Neural progenitor cell (in vitro differentiated cells): ENCODE measurements around the gene SCNN1B. TPM values are rescaled to one million over a fixed set of nuclear protein-coding genes. Genes with fewer than 3 reads are reported as not detected.

Source experiments
- DNase-seq: peaks from one replicate; pipeline ENCODE4 v3.0.0-alpha.2; 2016; ENCODE audit warnings: low spot score
- H2AFZ ChIP-seq: fragments of 200-600 bp; sonication (generic); replicated peaks from 2 replicates; pipeline ENCODE4 v1.6.1; 2016; ENCODE audit warnings: antibody characterized with exemption
- H3F3A ChIP-seq: fragments of 200-600 bp; sonication (generic); 2 replicates; pipeline ENCODE4 v1.6.1; 2016; ENCODE audit warnings: antibody characterized with exemption, low read depth
- H3K27ac ChIP-seq: fragments of 200-600 bp; sonication (generic); 2 replicates; pipeline ENCODE4 v1.5.1; 2016; ENCODE audit warnings: mild to moderate bottlenecking
- H3K27me3 ChIP-seq: fragments of 200-600 bp; sonication (generic); 2 replicates; pipeline ENCODE4 v1.6.1; 2016; ENCODE audit warnings: mild to moderate bottlenecking, moderate library complexity
- H3K36me3 ChIP-seq: fragments of 200-600 bp; sonication (generic); 2 replicates; pipeline ENCODE4 v1.5.1; 2016
- H3K4me1 ChIP-seq: fragments of 200-600 bp; sonication (generic); 2 replicates; pipeline ENCODE4 v1.6.1; 2016; ENCODE audit warnings: mixed run types
- H3K4me2 ChIP-seq: fragments of 200-600 bp; sonication (generic); 2 replicates; pipeline ENCODE4 v1.6.1; 2016
- H3K4me3 ChIP-seq: fragments of 200-600 bp; sonication (generic); 2 replicates; pipeline ENCODE4 v1.5.1; 2016
- H3K79me2 ChIP-seq: fragments of 200-600 bp; sonication (generic); 2 replicates; pipeline ENCODE4 v1.6.1; 2016; ENCODE audit warnings: low read depth
- H3K9ac ChIP-seq: fragments of 200-600 bp; sonication (generic); 2 replicates; pipeline ENCODE4 v1.6.1; 2016
- H3K9me3 ChIP-seq: fragments of 200-600 bp; sonication (generic); 2 replicates; pipeline ENCODE4 v1.5.1; 2016; ENCODE audit warnings: low read depth
- H4K20me1 ChIP-seq: fragments of 200-600 bp; sonication (generic); 2 replicates; pipeline ENCODE4 v1.6.1; 2016; ENCODE audit warnings: low read depth
- H3K27ac Mint-ChIP-seq: 3 replicates; pipeline ENCODE4 v1.8.0; 2021; ENCODE audit warnings: mixed read lengths
- H3K27me3 Mint-ChIP-seq: 2 replicates; pipeline ENCODE4 v1.8.0; 2022; ENCODE audit warnings: low read depth, mild to moderate bottlenecking, inconsistent platforms, moderate library complexity, mixed read lengths; ENCODE audit not compliant: insufficient read depth
- H3K36me3 Mint-ChIP-seq: 3 replicates; pipeline ENCODE4 v1.8.0; 2021; ENCODE audit warnings: mixed read lengths
- H3K4me1 Mint-ChIP-seq: 3 replicates; pipeline ENCODE4 v1.8.0; 2021; ENCODE audit warnings: mixed read lengths
- H3K4me3 Mint-ChIP-seq: 3 replicates; pipeline ENCODE4 v1.8.0; 2021; ENCODE audit warnings: mild to moderate bottlenecking, moderate library complexity, mixed read lengths
- H3K9me3 Mint-ChIP-seq: 3 replicates; pipeline ENCODE4 v1.8.0; 2020; ENCODE audit warnings: mixed read lengths
- EZH2 ChIP-seq: fragments of 200-600 bp; sonication (generic); IDR thresholded peaks from 2 replicates; pipeline ENCODE4 v1.6.1; 2017; ENCODE audit warnings: antibody characterized with exemption, mild to moderate bottlenecking, moderate library complexity
- EZH2phosphoT487 ChIP-seq: fragments of 200-600 bp; sonication (generic); IDR thresholded peaks from 2 replicates; pipeline ENCODE4 v1.6.1; 2017; ENCODE audit warnings: antibody characterized with exemption
- total RNA-seq: library from RNA; depleted of rRNA; stranded (reverse); fragments of >200 nt; gene quantifications from 2 replicates; pipeline ENCODE4 v1.2.3, GENCODE V29; 2015; ENCODE audit warnings: low replicate concordance
- TF ChIP-seq, protein P1 (sequence below): fragments of 200-600 bp; sonication (generic); IDR thresholded peaks from 2 replicates; pipeline ENCODE4 v1.5.1; 2017; ENCODE audit warnings: antibody characterized with exemption, mild to moderate bottlenecking

The SCNN1B gene
- total RNA-seq, 1 donor from 2014 or later = not detected

DNA sequence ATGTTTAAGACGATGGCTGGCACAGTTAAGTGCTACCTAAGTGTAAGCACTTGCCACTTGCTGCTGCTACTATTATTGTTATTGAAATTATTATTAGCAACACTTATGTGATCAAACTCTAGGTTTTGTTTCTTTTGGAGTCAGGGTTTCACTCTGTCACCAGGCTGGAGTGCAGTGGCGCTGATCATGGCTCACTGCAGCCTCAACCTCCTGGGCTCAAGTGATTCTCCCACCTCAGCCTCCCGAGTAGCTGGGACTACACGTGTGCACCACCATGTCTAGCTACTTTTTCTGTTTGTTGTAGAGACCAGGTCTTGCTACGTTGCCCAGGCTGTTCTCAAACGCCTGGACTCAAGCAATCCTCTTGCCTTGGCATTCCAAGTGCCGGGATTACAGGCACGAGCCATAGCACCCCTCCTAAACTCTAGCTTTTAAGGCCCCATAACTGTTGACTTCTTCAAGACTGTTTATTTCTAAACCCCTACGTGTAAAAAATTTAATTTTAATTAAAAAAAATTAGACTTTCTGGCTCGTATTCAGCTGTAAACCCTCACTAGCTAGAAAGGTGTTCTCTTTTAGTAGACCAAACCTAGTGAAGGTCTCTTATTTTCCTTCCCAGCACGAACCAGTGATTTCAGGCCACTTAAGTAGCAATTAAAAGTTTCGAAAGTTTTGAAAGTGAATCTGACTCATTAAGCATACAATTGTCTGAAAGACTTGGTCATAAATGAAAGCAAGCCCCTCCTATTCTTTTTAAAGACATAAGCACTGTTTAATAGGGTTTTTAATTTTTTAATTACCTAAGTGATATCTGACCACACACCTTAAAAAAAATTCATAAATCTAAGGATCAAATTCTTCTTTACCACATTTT, 11.7 kb upstream of the SCNN1B start:
- Mint-ChIP-seq H3K27me3 (peaks cover 8% of the 10 kb centered on the region), H3K27ac (no peak overlapping the region), H3K36me3 (no peaks in the 10 kb centered on the region), H3K4me1 (no peaks in the 10 kb centered on the region), H3K4me3 (no peak overlapping the region), H3K9me3 (no peaks in the 10 kb centered on the region)
- Histone ChIP-seq H3K9ac (no peak overlapping the region), H3K4me1 (no peaks in the 10 kb centered on the region), H3K36me3 (no peaks in the 10 kb centered on the region), H3F3A (no peaks in the 10 kb centered on the region), H3K27ac (no peak overlapping the region), H4K20me1 (no peaks in the 10 kb centered on the region), H2AFZ (peak overlapping the region; percentile 5), H3K4me2 (no peak overlapping the region), H3K4me3 (no peak overlapping the region), H3K9me3 (no peaks in the 10 kb centered on the region), H3K27me3 (no peaks in the 10 kb centered on the region), H3K79me2 (no peaks in the 10 kb centered on the region)
- DNase-seq = no peak
- TF ChIP-seq EZH2phosphoT487 (no peak), EZH2 (no peak)
- TF ChIP-seq, protein P1, sequence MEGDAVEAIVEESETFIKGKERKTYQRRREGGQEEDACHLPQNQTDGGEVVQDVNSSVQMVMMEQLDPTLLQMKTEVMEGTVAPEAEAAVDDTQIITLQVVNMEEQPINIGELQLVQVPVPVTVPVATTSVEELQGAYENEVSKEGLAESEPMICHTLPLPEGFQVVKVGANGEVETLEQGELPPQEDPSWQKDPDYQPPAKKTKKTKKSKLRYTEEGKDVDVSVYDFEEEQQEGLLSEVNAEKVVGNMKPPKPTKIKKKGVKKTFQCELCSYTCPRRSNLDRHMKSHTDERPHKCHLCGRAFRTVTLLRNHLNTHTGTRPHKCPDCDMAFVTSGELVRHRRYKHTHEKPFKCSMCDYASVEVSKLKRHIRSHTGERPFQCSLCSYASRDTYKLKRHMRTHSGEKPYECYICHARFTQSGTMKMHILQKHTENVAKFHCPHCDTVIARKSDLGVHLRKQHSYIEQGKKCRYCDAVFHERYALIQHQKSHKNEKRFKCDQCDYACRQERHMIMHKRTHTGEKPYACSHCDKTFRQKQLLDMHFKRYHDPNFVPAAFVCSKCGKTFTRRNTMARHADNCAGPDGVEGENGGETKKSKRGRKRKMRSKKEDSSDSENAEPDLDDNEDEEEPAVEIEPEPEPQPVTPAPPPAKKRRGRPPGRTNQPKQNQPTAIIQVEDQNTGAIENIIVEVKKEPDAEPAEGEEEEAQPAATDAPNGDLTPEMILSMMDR = no peak

DNA sequence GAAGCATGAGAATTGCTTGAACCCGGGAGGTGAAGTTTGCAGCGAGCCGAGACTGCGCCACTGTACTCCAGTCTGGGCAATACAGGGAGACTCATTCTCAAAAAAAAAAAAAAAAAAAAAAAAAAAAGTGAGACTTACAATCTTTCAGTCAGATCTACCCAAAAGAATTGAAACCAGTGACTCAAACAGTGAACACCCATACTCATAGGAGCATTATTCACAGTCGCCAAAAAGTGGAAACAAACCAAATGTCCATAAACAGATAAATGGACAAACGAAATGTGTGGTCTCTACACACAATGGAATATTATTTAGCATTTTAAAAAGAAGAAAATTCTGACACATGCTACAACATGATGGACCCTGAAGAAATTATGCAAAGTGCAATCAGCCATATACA, 9.1 kb upstream of the SCNN1B start:
- DNase-seq = no peak

DNA sequence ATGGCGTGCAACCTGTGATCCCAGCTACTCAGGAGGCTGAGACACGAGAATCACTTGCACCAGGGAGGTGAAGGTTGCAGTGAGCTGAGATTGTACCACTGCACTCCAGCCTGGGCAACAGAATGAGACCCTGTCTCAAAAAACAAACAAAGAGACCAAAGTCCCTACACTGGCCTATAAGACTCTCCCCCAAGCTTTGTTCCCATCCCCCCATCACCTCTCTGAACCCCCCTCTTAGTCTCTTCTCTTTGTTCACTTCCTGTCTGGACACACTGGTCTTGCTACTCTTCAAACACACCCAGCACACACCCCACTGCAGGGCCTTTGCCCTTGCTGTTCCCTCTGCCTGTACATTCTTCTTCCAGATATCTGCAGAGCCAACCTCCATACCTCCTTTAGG, 7.8 kb upstream of the SCNN1B start:
- H2AFZ ChIP-seq = no peak overlapping the region
- no peak for DNase-seq
- H3F3A ChIP-seq = no peaks in the 10 kb centered on the region
- H3K9ac ChIP-seq = no peak overlapping the region
- Mint-ChIP-seq H3K27ac (no peak overlapping the region), H3K4me3 (no peak overlapping the region), H3K9me3 (no peaks in the 10 kb centered on the region), H3K27me3 (peaks cover 8% of the 10 kb centered on the region), H3K4me1 (no peaks in the 10 kb centered on the region), H3K36me3 (no peaks in the 10 kb centered on the region)
- H3K79me2 ChIP-seq = no peaks in the 10 kb centered on the region
- H3K4me2 ChIP-seq = no peak overlapping the region
- no peak overlapping the region for H3K4me3 ChIP-seq
- H3K9me3 ChIP-seq = no peaks in the 10 kb centered on the region
- H4K20me1 ChIP-seq = no peaks in the 10 kb centered on the region
- TF ChIP-seq EZH2phosphoT487 (no peak), EZH2 (no peak)
- TF ChIP-seq, protein P1 = no peak
- peaks cover 1% of the 10 kb centered on the region for H3K27me3 ChIP-seq
- H3K36me3 ChIP-seq = no peaks in the 10 kb centered on the region
- no peaks in the 10 kb centered on the region for H3K4me1 ChIP-seq
- H3K27ac ChIP-seq = no peak overlapping the region

More for the DNA sequence above, 9.1 kb upstream of the SCNN1B start:
- H3F3A ChIP-seq = no peaks in the 10 kb centered on the region
- no peaks in the 10 kb centered on the region for H3K27me3 ChIP-seq
- no peak overlapping the region for H3K9ac ChIP-seq
- Mint-ChIP-seq H3K4me1 (no peaks in the 10 kb centered on the region), H3K27ac (no peak overlapping the region), H3K36me3 (no peaks in the 10 kb centered on the region), H3K4me3 (no peak overlapping the region), H3K27me3 (peaks cover 8% of the 10 kb centered on the region), H3K9me3 (no peaks in the 10 kb centered on the region)
- H4K20me1 ChIP-seq = no peaks in the 10 kb centered on the region
- TF ChIP-seq EZH2 = no peak
- TF ChIP-seq, protein P1 = no peak
- no peak for TF ChIP-seq EZH2phosphoT487
- no peaks in the 10 kb centered on the region for H3K79me2 ChIP-seq
- no peak overlapping the region for H3K27ac ChIP-seq
- no peak overlapping the region for H3K4me2 ChIP-seq
- no peaks in the 10 kb centered on the region for H3K9me3 ChIP-seq
- H3K36me3 ChIP-seq = no peaks in the 10 kb centered on the region
- H2AFZ ChIP-seq = no peak overlapping the region
- no peak overlapping the region for H3K4me3 ChIP-seq
- H3K4me1 ChIP-seq = no peaks in the 10 kb centered on the region
